NB4 (cell line): ENCODE measurements around the gene ARL5C.

ENCODE experiments used
- DNase-seq: peaks from one replicate; pipeline ENCODE4 v3.0.0; 2010; ENCODE audit warnings: low read depth
- H3K4me3 ChIP-seq: one replicate; pipeline ENCODE4 v1.5.1; 2011; ENCODE audit warnings: mild to moderate bottlenecking, low read depth, low read length, moderate library complexity
- MYC ChIP-seq: IDR thresholded peaks from 2 replicates; pipeline ENCODE4 v1.6.1; 2011; ENCODE audit warnings: low read depth, low read length
- POLR2A ChIP-seq: IDR thresholded peaks from 2 replicates; pipeline ENCODE4 v1.6.1; 2011; ENCODE audit warnings: mild to moderate bottlenecking; ENCODE audit not compliant: insufficient read length; ENCODE audit errors: extremely low read depth
- TF ChIP-seq, protein P1 (sequence below): IDR thresholded peaks from one replicate; pipeline ENCODE4 v1.5.1; 2012; ENCODE audit warnings: low read depth, low read length
- TF ChIP-seq, protein P2 (sequence below): IDR thresholded peaks from 2 replicates; pipeline ENCODE4 v1.6.1; 2011; ENCODE audit warnings: low read depth, low read length

ARL5C gene

DNA sequence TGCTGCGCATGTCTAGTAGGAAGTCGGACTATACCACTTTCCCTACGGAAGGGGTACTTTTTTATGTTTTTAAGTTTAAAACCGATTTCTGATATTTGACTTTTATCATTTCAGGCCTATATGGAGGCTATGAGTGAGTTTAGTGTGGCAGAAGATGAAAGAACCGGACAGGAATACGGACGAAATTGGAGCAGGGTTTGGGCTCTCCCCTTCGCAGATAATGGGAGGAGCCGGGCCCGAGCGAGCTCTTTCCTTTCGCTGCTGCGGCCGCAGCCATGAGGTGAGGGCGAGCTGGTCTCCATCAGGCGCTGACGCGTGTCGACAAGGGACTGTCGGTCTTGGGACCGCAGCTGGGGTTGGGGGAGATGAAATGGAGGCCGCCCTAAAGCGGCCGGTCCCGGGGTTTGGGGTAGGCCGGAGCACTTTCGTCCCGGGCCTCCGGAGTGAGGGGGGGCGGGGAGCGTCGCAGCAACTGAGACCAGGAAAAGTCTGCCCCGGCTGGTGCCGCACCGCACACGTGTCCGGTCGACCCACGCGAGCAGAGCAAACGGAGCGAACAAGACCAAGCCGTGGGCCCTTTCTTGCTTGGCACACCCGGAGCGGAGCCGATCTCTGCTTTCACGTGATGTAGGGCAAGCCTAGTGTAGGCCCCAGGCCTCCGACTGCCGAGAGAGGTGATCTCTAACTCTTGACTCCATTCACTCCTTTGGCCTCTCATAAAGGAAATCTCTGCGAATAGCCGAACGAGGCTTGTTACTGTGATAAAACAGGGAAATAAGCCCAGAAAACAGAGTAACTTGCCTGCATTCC, 34.3 kb upstream of the ARL5C start, which contains the start of gene RPL19:
TSS of gene RPL19 (plus strand) at position 214 of the 810 bp plus-strand sequence. CDS start at position 276, 62 bp downstream.
- TF ChIP-seq, protein P1, sequence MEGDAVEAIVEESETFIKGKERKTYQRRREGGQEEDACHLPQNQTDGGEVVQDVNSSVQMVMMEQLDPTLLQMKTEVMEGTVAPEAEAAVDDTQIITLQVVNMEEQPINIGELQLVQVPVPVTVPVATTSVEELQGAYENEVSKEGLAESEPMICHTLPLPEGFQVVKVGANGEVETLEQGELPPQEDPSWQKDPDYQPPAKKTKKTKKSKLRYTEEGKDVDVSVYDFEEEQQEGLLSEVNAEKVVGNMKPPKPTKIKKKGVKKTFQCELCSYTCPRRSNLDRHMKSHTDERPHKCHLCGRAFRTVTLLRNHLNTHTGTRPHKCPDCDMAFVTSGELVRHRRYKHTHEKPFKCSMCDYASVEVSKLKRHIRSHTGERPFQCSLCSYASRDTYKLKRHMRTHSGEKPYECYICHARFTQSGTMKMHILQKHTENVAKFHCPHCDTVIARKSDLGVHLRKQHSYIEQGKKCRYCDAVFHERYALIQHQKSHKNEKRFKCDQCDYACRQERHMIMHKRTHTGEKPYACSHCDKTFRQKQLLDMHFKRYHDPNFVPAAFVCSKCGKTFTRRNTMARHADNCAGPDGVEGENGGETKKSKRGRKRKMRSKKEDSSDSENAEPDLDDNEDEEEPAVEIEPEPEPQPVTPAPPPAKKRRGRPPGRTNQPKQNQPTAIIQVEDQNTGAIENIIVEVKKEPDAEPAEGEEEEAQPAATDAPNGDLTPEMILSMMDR, result no peak
- TF ChIP-seq POLR2A, result peak; percentile 94
- peak; percentile 80 for TF ChIP-seq MYC
- H3K4me3 ChIP-seq, result peak within 1 kb of the TSS; percentile 99
- peak; percentile 50 for DNase-seq

DNA sequence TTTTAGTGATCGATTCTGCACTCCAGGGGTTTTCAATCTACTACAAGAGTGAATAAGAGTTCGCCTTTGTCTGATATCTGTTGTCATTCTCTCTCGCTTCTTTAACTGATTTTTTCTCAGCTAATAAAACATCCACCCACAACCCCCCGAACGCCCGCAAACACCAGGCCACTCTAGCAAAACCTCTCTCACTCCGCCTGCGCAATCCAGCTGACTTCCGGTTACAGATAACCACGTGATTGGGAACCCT, 33.8 kb upstream of the ARL5C start:
- H3K4me3 ChIP-seq, result peak overlapping the region; percentile 99
- TF ChIP-seq MYC (peak; percentile 48; the same call in 1 of the 2 replicates), POLR2A (no peak)
- TF ChIP-seq, protein P2, sequence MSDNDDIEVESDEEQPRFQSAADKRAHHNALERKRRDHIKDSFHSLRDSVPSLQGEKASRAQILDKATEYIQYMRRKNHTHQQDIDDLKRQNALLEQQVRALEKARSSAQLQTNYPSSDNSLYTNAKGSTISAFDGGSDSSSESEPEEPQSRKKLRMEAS, result peak; percentile 99
- DNase-seq, result peak; percentile 98

DNA sequence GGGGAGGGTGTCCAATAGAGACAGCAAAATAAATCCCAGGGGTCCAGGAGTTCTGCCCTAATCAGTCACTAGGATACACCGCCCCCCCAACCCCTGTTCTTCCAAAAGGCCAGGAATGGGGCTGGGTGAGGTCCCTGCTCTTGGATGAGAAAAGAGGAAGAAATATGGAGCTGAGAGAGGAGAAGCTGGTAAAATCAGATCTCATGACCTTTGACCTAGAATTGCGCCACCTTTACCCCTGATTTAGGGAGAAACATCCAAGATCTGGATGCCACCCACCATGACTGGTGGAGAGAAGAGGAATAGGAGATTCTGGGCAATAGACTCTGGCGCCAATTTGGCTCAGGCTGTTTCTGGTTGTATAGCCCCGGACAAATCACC, 32.2 kb upstream of the ARL5C start:
- TF ChIP-seq POLR2A, result no peak
- TF ChIP-seq, protein P2, result no peak
- TF ChIP-seq, protein P1, result no peak
- peak; percentile 67 for DNase-seq
- H3K4me3 ChIP-seq, result no peak overlapping the region

DNA sequence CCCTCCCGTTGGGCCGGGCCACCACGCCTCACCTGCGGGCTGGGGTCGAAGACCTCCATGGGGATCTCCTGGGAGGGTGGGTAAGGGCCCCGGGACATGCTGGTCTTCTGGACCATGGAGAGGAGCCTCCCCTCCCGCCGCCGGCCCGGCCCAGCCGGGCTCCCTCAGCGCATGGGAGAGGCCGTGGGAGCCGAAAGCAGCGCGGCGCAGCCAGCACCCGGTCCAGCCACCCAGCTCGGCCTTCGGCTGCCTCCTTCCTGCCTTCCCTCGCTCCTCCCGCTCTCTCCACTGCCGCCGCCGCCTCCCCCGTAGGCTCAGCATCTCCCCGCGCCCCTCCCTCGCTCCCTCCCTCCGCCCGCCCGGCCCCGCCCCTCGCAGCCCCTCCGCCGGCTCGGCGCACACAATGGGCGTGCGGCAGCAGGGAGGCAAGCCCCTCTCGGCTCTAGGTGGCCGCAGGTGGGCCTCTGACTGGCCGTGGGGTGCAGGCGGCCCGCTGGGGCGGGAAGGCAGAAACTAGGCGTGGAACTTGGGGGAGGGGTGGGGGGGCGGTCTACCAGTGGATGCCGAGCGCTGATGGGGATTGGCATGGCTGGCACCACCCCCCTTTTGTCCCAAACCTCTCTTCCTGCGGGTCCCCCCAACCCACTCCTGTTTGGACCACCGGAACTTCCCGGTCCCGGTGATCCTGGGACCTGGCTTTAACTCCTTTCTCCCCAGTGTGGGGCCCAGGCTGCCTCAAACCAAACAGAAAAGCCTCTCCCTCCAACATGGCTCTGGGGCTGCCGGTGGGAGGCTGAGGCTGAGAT, 31.6 kb upstream of the ARL5C start, which contains the start of gene CACNB1:
TSS of gene CACNB1 (minus strand) at position 290 of the 806 bp plus-strand sequence. CDS start at position 116, 174 bp downstream.
- DNase-seq, result peak; percentile 87
- TF ChIP-seq, protein P2, result no peak
- peak; percentile 31 for TF ChIP-seq POLR2A
- peak within 1 kb of the TSS; percentile 51 for H3K4me3 ChIP-seq

DNA sequence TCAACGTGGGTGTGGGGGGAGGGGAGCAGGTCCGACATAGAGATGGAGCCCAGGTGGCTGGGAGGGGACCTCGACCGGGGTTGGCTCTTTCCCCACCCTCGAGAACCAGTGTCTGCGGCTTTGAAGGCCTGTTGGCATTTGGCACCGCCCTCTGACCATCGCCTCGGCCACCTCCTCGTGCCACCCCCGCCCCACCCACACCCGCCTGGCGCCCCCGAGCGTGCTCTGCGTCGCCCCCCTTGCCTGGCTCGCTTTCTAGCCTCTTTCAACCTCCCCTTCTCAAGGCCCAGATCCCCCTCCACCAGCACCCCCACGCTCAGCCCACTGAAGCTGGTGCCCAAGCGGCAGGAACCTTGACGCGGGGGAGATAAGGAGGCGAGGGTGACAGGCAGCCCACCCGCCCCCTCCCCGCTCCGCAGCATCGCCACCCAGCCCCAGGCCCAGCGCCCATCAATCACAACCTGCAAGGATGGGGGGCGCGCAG, 30.9 kb upstream of the ARL5C start:
- no peak for TF ChIP-seq POLR2A
- TF ChIP-seq, protein P2, result no peak
- TF ChIP-seq MYC, result no peak
- TF ChIP-seq, protein P1, result no peak
- peak overlapping the region; percentile 51 for H3K4me3 ChIP-seq
- no peak for DNase-seq

DNA sequence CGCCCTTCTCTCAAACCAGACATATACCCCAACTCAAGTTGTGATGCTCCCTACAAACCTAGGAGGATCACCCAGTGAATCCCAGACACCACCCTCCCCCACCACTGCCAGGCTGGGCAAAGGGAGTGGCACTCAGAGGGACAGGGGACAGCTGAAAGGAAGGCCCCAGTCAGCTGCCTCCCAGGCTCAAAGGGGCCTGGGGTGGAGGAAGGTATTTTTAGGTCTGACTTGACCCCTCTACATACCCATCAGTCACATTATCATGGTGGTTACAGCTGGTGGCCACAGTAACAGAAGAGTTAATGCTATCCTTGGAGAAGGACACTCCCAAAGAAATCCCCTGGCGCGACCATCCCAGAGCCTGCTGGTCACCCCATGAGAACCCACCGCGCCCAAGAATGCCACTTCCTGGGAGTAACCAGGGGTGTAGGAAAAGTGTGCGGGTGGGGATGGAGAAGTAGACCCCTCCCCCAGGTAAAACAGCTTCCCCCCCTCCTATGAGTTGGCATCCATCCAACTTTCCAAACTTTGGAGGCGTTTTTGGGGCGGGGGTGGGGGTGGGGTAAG, 30.4 kb upstream of the ARL5C start:
- H3K4me3 ChIP-seq, result no peak overlapping the region
- TF ChIP-seq, protein P2, result no peak
- TF ChIP-seq MYC, result no peak
- TF ChIP-seq, protein P1, result no peak
- no peak for TF ChIP-seq POLR2A
- DNase-seq, result no peak
